ENCODE results near the gene RBBP6.
"Not testable (repeated sequence)": the region's sequence is repeated elsewhere in the genome, so short reads cannot be mapped to it uniquely, and the experiment has no call there.

The RBBP6 gene

GRCh38 chr16:24539295-24539849, at the start of gene RBBP6:
Gene RBBP6 (plus strand): TSS chr16:24539566. CDS start chr16:24540627, 1,061 bp downstream.
- DNase-seq, result peak; percentile 93

GRCh38 chr16:24490866-24491265, 48.5 kb upstream of the RBBP6 start:
- DNase-seq, result no peak

DNA sequence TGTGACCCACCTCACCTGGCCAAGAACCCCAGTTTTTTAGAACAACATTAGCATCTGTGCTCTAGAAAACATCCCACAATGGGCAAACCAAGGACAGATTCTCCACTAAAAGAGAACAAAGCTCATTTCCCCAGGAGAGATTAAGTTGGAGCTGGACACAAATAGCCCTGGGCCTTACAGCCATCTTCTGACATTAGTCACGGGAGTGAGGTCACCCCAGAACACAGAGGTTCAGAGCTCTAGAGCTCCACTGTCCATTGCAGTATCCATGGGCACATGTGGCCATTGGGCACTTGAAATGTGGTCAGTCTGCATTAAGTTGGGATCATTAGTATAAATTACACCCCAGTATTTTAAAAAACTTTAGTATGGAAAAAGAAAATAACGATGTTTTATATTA, 47.6 kb upstream of the RBBP6 start:
- no peak for DNase-seq

GRCh38 chr16:24493821-24494220, 45.5 kb upstream of the RBBP6 start:
- no peak for DNase-seq

- DNase-seq, result not testable (repeated sequence)
Observed at GRCh38 chr16:24495207-24495606, 44.2 kb upstream of the RBBP6 start.

DNA sequence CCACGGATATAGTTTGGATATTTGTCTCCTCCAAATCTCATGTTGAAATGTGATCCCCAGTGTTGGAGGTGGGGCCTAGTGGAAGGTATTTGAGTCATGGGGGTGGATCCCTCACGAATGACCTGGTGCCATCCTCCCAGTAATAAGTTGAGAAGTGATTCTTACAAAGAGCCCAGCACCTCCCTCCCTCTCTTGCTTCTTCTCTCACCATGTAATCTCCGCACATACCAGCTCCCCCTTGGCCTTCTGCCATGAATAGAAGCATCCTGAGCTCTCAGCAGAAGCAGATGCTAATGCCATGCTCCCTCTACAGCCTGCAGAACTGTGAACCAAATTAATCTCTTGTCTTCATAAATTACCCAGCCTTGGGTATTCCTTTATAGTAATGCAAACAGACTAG, 41.9 kb upstream of the RBBP6 start:
- DNase-seq, result no peak

DNA sequence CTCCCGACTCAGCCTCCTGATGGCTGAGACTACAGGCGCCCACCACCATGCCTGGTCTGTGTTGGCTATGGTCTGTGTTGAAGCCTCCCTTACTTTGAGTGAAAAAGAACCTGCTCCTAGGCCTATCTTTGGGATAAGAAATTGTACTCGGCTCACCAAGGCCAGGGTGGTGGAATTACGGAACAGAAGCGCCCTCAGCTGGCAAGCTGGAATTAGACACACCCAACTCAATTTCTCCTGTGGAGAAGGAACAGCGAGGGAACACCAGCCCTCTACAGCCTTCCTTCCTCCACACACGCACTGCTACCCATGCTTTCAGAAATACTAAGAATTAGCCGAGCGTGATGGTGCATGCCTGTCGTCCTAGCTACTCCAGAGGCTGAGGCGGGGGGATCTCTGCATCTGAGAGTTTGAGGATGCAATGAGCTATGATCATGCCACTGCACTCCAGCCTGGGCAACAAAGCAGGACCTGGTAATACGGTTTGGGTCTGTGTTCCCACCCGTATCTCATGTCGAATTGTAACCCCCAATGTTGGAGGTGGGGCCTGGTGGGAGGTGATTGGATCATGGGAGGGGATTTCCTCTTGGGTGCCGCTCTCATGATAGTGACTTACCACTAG, 40.1 kb upstream of the RBBP6 start:
- DNase-seq, result peak; percentile 23

- peak; percentile 56 for DNase-seq
Observed at GRCh38 chr16:24504472-24505345, 34.7 kb upstream of the RBBP6 start.

DNA sequence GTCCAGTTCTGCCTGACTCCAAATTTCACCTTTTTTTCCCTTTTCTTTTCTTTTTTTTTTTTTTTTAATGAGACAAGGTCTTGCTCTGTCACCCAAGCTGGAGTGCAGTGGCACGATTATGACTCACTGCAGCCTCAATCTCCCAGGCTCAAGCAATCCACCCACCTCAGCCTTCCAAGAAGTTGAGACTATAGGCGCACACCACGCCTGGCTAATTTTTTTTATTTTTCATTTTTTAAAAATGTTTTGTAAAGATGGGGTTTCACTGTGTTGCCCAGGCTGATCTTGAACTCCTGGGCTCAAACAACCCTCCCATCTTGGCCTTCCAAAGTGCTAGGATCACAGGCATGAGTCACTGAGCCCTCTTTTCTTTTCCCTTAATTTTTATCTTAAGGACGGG, 33.4 kb upstream of the RBBP6 start:
- DNase-seq, result no peak

DNA sequence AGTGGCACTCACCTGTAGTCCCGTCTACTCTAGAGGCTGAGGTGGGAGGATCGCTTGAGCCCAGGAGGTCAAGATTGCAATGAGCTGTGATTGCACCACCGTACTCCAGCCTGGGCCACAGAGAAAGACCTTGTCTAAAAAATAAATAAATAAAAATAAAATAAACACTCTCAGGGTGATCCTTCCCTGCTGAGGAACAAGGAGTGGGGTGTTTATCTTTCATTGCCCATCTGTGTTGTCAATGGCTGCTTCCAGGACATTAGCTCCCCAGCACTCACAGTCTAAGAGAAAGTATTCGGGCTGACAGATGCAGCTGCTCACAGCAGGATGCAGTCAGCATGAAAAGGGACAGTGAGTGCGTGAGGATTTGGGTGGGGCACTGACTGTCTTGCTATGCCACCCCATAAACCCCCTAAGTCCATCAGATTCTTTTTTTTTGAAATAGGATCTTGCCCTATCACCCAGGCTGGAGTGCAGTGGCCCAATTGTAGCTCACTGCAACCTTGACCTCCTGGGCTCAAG, 31.3 kb upstream of the RBBP6 start:
- no peak for DNase-seq

GRCh38 chr16:24508614-24509013, 30.8 kb upstream of the RBBP6 start:
- no peak for DNase-seq

DNA sequence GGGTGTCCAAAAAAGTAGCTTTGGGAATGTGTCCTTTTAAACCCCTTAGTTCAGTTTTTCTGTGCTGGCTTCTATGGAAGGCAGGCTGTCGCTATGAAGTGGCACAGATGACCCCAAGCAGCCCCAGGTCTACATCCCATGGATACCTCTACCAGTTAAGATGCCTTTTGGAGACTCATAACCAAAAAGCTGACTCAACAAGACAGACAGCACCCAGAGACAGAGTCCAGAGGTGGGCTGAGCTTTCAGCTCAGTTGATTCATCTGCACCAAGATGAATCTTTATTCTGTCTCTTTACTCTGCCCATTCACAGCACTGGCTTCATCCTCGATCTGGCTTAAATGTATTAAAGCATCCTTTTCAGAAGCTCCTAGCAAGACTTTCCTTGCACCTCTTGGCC, 29.8 kb upstream of the RBBP6 start:
- DNase-seq, result no peak

GRCh38 chr16:24511174-24511573, 28.2 kb upstream of the RBBP6 start:
- no peak for DNase-seq

GRCh38 chr16:24511792-24512191, 27.6 kb upstream of the RBBP6 start:
- no peak for DNase-seq

GRCh38 chr16:24514096-24514495, 25.3 kb upstream of the RBBP6 start:
- no peak for DNase-seq

GRCh38 chr16:24515186-24515585, 24.2 kb upstream of the RBBP6 start:
- no peak for DNase-seq

GRCh38 chr16:24516900-24517669, 22.3 kb upstream of the RBBP6 start:
- DNase-seq, result peak; percentile 78

GRCh38 chr16:24518498-24518897, 20.9 kb upstream of the RBBP6 start:
- DNase-seq, result no peak

DNA sequence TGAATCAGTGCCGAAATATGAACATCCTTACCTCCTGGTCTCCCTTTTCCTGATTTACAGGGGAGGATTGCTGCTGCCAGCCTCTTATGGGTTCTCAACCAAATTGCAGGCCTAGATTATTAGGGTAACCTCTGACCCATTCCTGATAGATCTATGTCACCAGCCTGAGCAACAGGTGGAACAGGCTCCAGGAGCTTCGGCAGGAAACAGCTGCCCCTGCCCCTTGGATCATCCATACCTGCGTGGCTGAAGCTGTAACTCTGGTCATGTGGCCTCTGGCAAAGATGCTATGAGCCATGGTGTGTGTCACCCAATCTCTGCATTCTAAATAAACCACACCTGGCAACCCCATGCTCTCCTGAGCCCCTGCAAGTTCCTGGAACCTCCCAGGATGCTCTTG, 18.4 kb upstream of the RBBP6 start:
- DNase-seq, result no peak

DNA sequence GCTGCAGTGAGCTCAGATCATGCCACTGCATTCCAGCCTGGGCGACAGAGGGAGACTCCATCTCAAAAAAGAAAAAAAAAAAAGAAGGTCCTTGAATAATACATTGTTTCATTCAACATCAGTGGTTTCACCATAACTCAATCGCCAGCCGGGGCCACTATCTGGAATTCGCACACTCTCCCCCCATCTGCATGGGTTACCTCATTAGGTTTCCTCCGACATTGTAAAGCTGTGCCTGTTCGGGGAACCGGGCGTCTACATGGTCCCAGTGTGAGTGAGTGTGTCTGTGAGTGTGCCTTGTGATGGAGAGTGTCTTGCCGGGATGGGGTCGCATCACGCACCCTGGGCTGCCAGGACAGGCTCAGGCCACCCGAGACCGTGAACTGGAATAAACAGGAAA, 16.6 kb upstream of the RBBP6 start:
- no peak for DNase-seq

DNA sequence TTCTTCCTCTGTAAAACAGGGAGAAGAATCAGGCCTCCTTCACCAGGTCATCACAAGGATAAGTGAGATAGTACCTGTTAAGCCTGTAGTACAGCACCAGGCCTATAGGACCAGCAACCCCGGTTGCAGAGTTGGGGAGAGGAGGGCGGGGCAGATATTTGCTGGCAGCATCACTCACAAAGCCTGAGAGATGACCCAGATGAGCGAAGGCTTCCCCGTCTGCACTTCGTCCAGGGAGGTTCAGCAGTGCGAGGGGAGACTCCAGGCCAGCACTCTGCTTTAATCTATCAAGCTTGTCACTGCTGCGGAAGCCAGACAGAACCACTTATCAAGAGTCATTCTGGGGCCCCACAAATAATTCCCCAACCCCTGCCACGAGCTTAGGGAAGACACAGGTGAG, 15.8 kb upstream of the RBBP6 start:
- DNase-seq, result no peak

- DNase-seq, result no peak
Observed at GRCh38 chr16:24524855-24525677, 14.3 kb upstream of the RBBP6 start.

Measured in DMS153 (cell line).